GM18868 (cell line): ENCODE measurements around the gene KIF16B.

ENCODE experiments used
- ATAC-seq: cut with Tn5 transposase; IDR thresholded peaks from one replicate; pipeline ENCODE4 v1.9.1; 2021; ENCODE audit warnings: mild to moderate bottlenecking, moderate library complexity; ENCODE audit not compliant: unreplicated experiment

KIF16B gene

GRCh38 chr20:16367948-16368560 is 205.2 kb downstream of the KIF16B start:
- ATAC-seq, result no peak

- no peak for ATAC-seq
Measured at GRCh38 chr20:16366529-16366928, 206.7 kb downstream of the KIF16B start.

GRCh38 chr20:16364320-16364687 is 208.9 kb downstream of the KIF16B start:
- no peak for ATAC-seq

GRCh38 chr20:16363506-16364319 is 209.5 kb downstream of the KIF16B start:
- ATAC-seq, result no peak

- no peak for ATAC-seq
Measured at GRCh38 chr20:16362642-16363041, 210.6 kb downstream of the KIF16B start.

GRCh38 chr20:16360668-16361067 is 212.6 kb downstream of the KIF16B start:
- ATAC-seq, result no peak

GRCh38 chr20:16353417-16353781 is 219.8 kb downstream of the KIF16B start:
- no peak for ATAC-seq

- no peak for ATAC-seq
Measured at GRCh38 chr20:16352751-16353416, 220.4 kb downstream of the KIF16B start.

GRCh38 chr20:16352321-16352720 is 220.9 kb downstream of the KIF16B start:
- no peak for ATAC-seq

GRCh38 chr20:16351415-16351814 is 221.8 kb downstream of the KIF16B start:
- no peak for ATAC-seq

GRCh38 chr20:16350465-16350864 is 222.8 kb downstream of the KIF16B start:
- no peak for ATAC-seq

GRCh38 chr20:16349523-16350260 is 223.6 kb downstream of the KIF16B start:
- no peak for ATAC-seq

- ATAC-seq, result no peak
Measured at GRCh38 chr20:16346956-16347355, 226.3 kb downstream of the KIF16B start.

- no peak for ATAC-seq
Measured at GRCh38 chr20:16337707-16338106, 235.5 kb downstream of the KIF16B start.

GRCh38 chr20:16327606-16328005 is 245.6 kb downstream of the KIF16B start:
- ATAC-seq, result no peak

- no peak for ATAC-seq
Measured at GRCh38 chr20:16321291-16321690, 252.0 kb downstream of the KIF16B start.

- ATAC-seq, result peak; percentile 52
Measured at GRCh38 chr20:16317445-16318362, 255.5 kb downstream of the KIF16B start.

GRCh38 chr20:16316513-16316912 is 256.7 kb downstream of the KIF16B start:
- ATAC-seq, result no peak

GRCh38 chr20:16314748-16315159 is 258.5 kb downstream of the KIF16B start:
- ATAC-seq, result no peak

GRCh38 chr20:16314320-16314719 is 258.9 kb downstream of the KIF16B start:
- peak; percentile 73 for ATAC-seq
